K562 (cell line): ENCODE measurements around the gene KRT39. TPM values are rescaled to one million over a fixed set of nuclear protein-coding genes. Genes with fewer than 3 reads are reported as not detected.

Source experiments
- ATAC-seq: fragments of 200-7000 bp; cut with Tn5 transposase; 3 replicates; pipeline ENCODE4 v1.9.1; 2020; ENCODE audit warnings: moderate library complexity
- BruUV-seq: library from RNA; stranded (reverse); fragments of 400-500 nt; replicated peaks from 2 replicates; lab custom pipeline; 2021; lab: Mats Ljungman, UMichigan
- CTCF ChIA-PET: fragments of 300-600 bp; formaldehyde crosslinking; extraction: SDS; loops from one replicate; lab custom pipeline; 2021; ENCODE audit warnings: low intra/inter-chr PET ratio; lab: Yijun Ruan, JAX
- POLR2A ChIA-PET: fragments of 300-600, 350-650 bp; sonication (Branson Sonifier 250); formaldehyde crosslinking; extraction: SDS; loops from one replicate; lab custom pipeline; 2021; ENCODE audit warnings: antibody characterized with exemption, inconsistent platforms; lab: Yijun Ruan, JAX
- DNase-seq, 4 experiments: peaks; one replicate each; pipeline versions ENCODE4 v3.0.0 to v3.0.0-alpha.2; 2011 to 2018; ENCODE audit warnings: low spot score in 3 of 4, mixed read lengths in 3 of 4; ENCODE audit errors: extremely low read depth in 1 of 4
- FAIRE-seq: peaks from 2 replicates; lab custom pipeline; 2011; peaks lifted over from hg19 to GRCh38; lab: Jason Lieb, UNC
- H2AFZ ChIP-seq: 2 replicates; pipeline ENCODE4 v1.6.0; 2011; ENCODE audit warnings: low read depth, low read length, control low read depth, inconsistent platforms
- H3K27ac ChIP-seq: fragments of 200-600 bp; 3 replicates; pipeline ENCODE4 v1.8.0; 2011; ENCODE audit warnings: low read depth, mild to moderate bottlenecking, control low read depth, inconsistent platforms, low read length, moderate library complexity, mixed read lengths; ENCODE audit errors: extremely low read depth
- H3K27me3 ChIP-seq, 2 experiments: fragments of 300-600 bp in 1 of 2; 2 replicates in 1 of 2; 3 replicates in 1 of 2; pipeline versions ENCODE4 v1.6.0 to v1.8.0; 2011; ENCODE audit warnings: inconsistent platforms in 2 of 2, low read length in 2 of 2, mild to moderate bottlenecking in 1 of 2, mixed read lengths in 1 of 2, moderate library complexity in 1 of 2; ENCODE audit not compliant: control insufficient read depth in 2 of 2, insufficient read depth in 2 of 2
- H3K36me3 ChIP-seq: fragments of 300-600 bp; 3 replicates; pipeline ENCODE4 v1.8.0; 2011; ENCODE audit warnings: mild to moderate bottlenecking, low read length, inconsistent platforms; ENCODE audit not compliant: control insufficient read depth, insufficient read depth
- H3K4me1 ChIP-seq, 2 experiments: fragments of 200-600 bp in 1 of 2; replicated peaks in 1 of 2; 2 replicates in 1 of 2; 3 replicates in 1 of 2; pipeline versions ENCODE4 v1.5.1 to v1.8.0; 2011; ENCODE audit warnings: inconsistent platforms in 2 of 2, low read length in 2 of 2, mild to moderate bottlenecking in 1 of 2, mixed read lengths in 1 of 2, moderate library complexity in 1 of 2; ENCODE audit not compliant: control insufficient read depth in 2 of 2, insufficient read depth in 2 of 2
- H3K4me2 ChIP-seq: 2 replicates; pipeline ENCODE4 v1.6.1; 2011; ENCODE audit warnings: low read length, control low read depth, inconsistent platforms, mixed read lengths; ENCODE audit not compliant: insufficient read depth
- H3K4me3 ChIP-seq: fragments of 200-600 bp; sonication (generic), shearing (Covaris generic); 2 replicates; pipeline ENCODE4 v1.5.1; 2016; ENCODE audit warnings: control low read depth, inconsistent platforms
- H3K79me2 ChIP-seq: fragments of 200-600 bp; 3 replicates; pipeline ENCODE4 v1.8.0; 2011; ENCODE audit warnings: low read length, inconsistent platforms; ENCODE audit not compliant: control insufficient read depth, insufficient read depth
- H3K9ac ChIP-seq, 2 experiments: 2 replicates each; pipeline versions ENCODE4 v1.6.0 to v1.6.1; 2011; ENCODE audit warnings: low read depth in 2 of 2, low read length in 2 of 2, control low read depth in 1 of 2, inconsistent platforms in 1 of 2, mild to moderate bottlenecking in 1 of 2, mixed read lengths in 1 of 2; ENCODE audit not compliant: insufficient read depth in 1 of 2
- H3K9me1 ChIP-seq: one replicate; pipeline ENCODE4 v1.6.0; 2011; ENCODE audit warnings: inconsistent platforms, mild to moderate bottlenecking, low read length, moderate library complexity; ENCODE audit not compliant: control insufficient read depth, insufficient read depth
- H3K9me3 ChIP-seq: replicated peaks from 2 replicates; pipeline ENCODE4 v1.5.1; 2011; ENCODE audit warnings: low read depth, low read length, inconsistent platforms; ENCODE audit not compliant: control insufficient read depth, insufficient read depth
- H4K20me1 ChIP-seq: replicated peaks from 2 replicates; pipeline ENCODE4 v1.6.1; 2011; ENCODE audit warnings: low read length, inconsistent platforms, mixed read lengths; ENCODE audit not compliant: control insufficient read depth, insufficient read depth
- E2F8 ChIP-seq: fragments of 450-650 bp; IDR thresholded peaks from 2 replicates; pipeline ENCODE4 v1.7.1; 2018; ENCODE audit warnings: mild to moderate bottlenecking, low read depth; ENCODE audit not compliant: partially characterized antibody
- HOXB6 ChIP-seq: fragments of 250-450 bp; sonication (Bioruptor Pico); IDR thresholded peaks from 2 replicates; pipeline ENCODE4 v1.5.1; 2022; ENCODE audit warnings: mild to moderate bottlenecking, borderline replicate concordance
- JUND ChIP-seq, 2 experiments: IDR thresholded peaks; 2 replicates in 1 of 2; 3 replicates in 1 of 2; pipeline ENCODE4 v1.6.1; 2011; ENCODE audit warnings: borderline replicate concordance in 2 of 2, low read depth in 2 of 2, low read length in 2 of 2, improper control_type of control experiment in 1 of 2, missing biosample characterization in 1 of 2, missing genetic modification characterization in 1 of 2, missing genetic modification reagents in 1 of 2
- LCOR ChIP-seq: sonication (generic); formaldehyde crosslinking; IDR thresholded peaks from 2 replicates; pipeline ENCODE4 v1.8.0; 2022; ENCODE audit warnings: mild to moderate bottlenecking, missing genetic modification reagents
- MCM7 ChIP-seq, 2 experiments: fragments of 450-650 bp; IDR thresholded peaks; 2 replicates each; pipeline ENCODE4 v1.6.1; 2016 to 2018
- NCOA4 ChIP-seq: fragments of 450-650 bp; IDR thresholded peaks from 2 replicates; pipeline ENCODE4 v1.6.1; 2018; ENCODE audit warnings: mild to moderate bottlenecking; ENCODE audit not compliant: partially characterized antibody
- OTX1 ChIP-seq: fragments of 450-650 bp; formaldehyde crosslinking; IDR thresholded peaks from 2 replicates; pipeline ENCODE4 v1.4.0; 2022; ENCODE audit warnings: mild to moderate bottlenecking
- SIN3A ChIP-seq, 2 experiments: fragments of 150-350 bp in 1 of 2; IDR thresholded peaks; 2 replicates each; pipeline ENCODE4 v1.6.1; 2011 to 2016; ENCODE audit warnings: borderline replicate concordance in 2 of 2, low read depth in 2 of 2, low read length in 2 of 2, mild to moderate bottlenecking in 2 of 2, moderate library complexity in 2 of 2; ENCODE audit not compliant: control insufficient read depth in 1 of 2
- XRCC3 ChIP-seq: fragments of 450-650 bp; IDR thresholded peaks from 2 replicates; pipeline ENCODE4 v1.6.1; 2017; ENCODE audit warnings: mild to moderate bottlenecking, moderate library complexity
- ZNF280A ChIP-seq: fragments of 450-650 bp; IDR thresholded peaks from 2 replicates; pipeline ENCODE4 v1.6.1; 2018; ENCODE audit warnings: mild to moderate bottlenecking, low read depth; ENCODE audit not compliant: partially characterized antibody
- ZNF609 ChIP-seq: sonication (generic); formaldehyde crosslinking; IDR thresholded peaks from 2 replicates; pipeline ENCODE4 v1.8.1; 2023; ENCODE audit warnings: missing genetic modification reagents, mild to moderate bottlenecking, borderline replicate concordance
- WGBS: fragments of 100-300 bp; shearing (Covaris generic); methylation state at CpG from one replicate; pipeline ENCODE4 v1.1.6; 2016; ENCODE audit warnings: low coverage, mixed read lengths; ENCODE audit not compliant: insufficient coverage; ENCODE audit errors: missing lambda C conversion rate; 5-methylcytosine and 5-hydroxymethylcytosine counted together
- in situ Hi-C: fragments of 300-500 bp; cut with MboI; formaldehyde crosslinking; loops from 4 replicates; pipeline ENCODE4 v1.15.0; 2018; ENCODE audit warnings: inconsistent platforms, mixed read lengths
- intact Hi-C: fragments of 100-400 bp; cut with micrococcal nuclease; formaldehyde crosslinking; loops from 2 replicates; pipeline ENCODE4 v1.14.2; 2022
- polyA plus RNA-seq, 8 experiments: library from polyadenylated mRNA; depleted of rRNA in 4 of 8; stranded (reverse) in 5 of 8; unstranded in 3 of 8; fragments of >200 nt; fragmentation: Nextera tagmentation in 2 of 8; fragmentation: Illumina TruSeq in 1 of 8; extraction: Ambion mirVana in 2 of 8; extraction: Trizol in 1 of 8; gene quantifications; 2 replicates each; pipeline versions ENCODE4 v1.2.1 to v1.2.3, GENCODE V29; 2011 to 2014; ENCODE audit warnings: inconsistent platforms in 1 of 8, missing spikeins in 1 of 8
- total RNA-seq, 7 experiments: library from RNA; depleted of rRNA in 6 of 7; stranded (reverse); fragments of >200 nt in 6 of 7; fragmentation: Illumina TruSeq in 2 of 7; extraction: Trizol in 2 of 7; gene quantifications; 2 replicates each; pipeline versions ENCODE4 v1.2.1 to v1.2.3, GENCODE V29; 2011 to 2021; ENCODE audit warnings: low replicate concordance in 1 of 7

KRT39 gene
- total and polyA plus RNA-seq, 9 of the 15 experiments (the other 6 are each of a cell fraction or from before 2014, with no cell fraction given): not detected

GRCh38 chr17:40912486-40913210, 54.1 kb downstream of the KRT39 start:
- no peaks in the 10 kb centered on the region for H3K79me2 ChIP-seq
- H4K20me1 ChIP-seq: no peaks in the 10 kb centered on the region
- DNase-seq: no peak
- H3K9me3 ChIP-seq: no peaks in the 10 kb centered on the region
- POLR2A ChIA-PET: interaction anchor here (0.8 to 1.6 kb wide), 3 partner anchors 9 to 87 kb away, joined by 3 to 4 read pairs (median 4); no protein-coding TSS in a partner anchor
- intact Hi-C loops: no loop called here
- no peak overlapping the region for H3K27ac ChIP-seq
- 3% methylated on average over 13 of the region's 13 CpGs for WGBS
- no TSS peak for BruUV-seq
- no peak for ATAC-seq
- no peak overlapping the region for H3K4me3 ChIP-seq
- H3K9ac ChIP-seq: no peak overlapping the region
- no peaks in the 10 kb centered on the region for H3K36me3 ChIP-seq
- in situ Hi-C loops: no loop called here
- no peaks in the 10 kb centered on the region for H3K4me1 ChIP-seq
- H3K9me1 ChIP-seq: no peaks in the 10 kb centered on the region
- no peak for FAIRE-seq
- CTCF ChIA-PET: no interaction called here
- H3K4me2 ChIP-seq: no peak overlapping the region
- no peak overlapping the region for H2AFZ ChIP-seq
- peaks cover 18 to 24% of the 10 kb centered on the region in 2 experiments for H3K27me3 ChIP-seq
- TF ChIP-seq HOXB6 (CRISPR knock-in tag): no peak
- TF ChIP-seq LCOR: no peak
- no peak for TF ChIP-seq NCOA4
- no peak for TF ChIP-seq ZNF280A
- no peak for TF ChIP-seq JUND (IDR thresholded peaks at IDR 0.05; ENCODE audit: borderline replicate concordance, low read depth, low read length)
- TF ChIP-seq JUND (tag; IDR thresholded peaks at IDR 0.05; ENCODE audit: borderline replicate concordance, low read depth, low read length): no peak
- TF ChIP-seq ZNF609 (CRISPR knock-in tag): no peak
- no peak for TF ChIP-seq SIN3A (IDR thresholded peaks at IDR 0.05; ENCODE audit: borderline replicate concordance in 2 of 2, control insufficient read depth in 1 of 2, low read depth in 2 of 2, low read length in 2 of 2)
- TF ChIP-seq MCM7 (IDR thresholded peaks at IDR 0.05): no peak
- TF ChIP-seq OTX1: no peak
- no peak for TF ChIP-seq E2F8
- no peak for TF ChIP-seq XRCC3
